Motor neuron (in vitro differentiated cells): ENCODE data around the gene WDR87. TPM values are rescaled to one million over a fixed set of nuclear protein-coding genes. Genes with fewer than 3 reads are reported as not detected.
"Not testable (repeated sequence)": the region's sequence is repeated elsewhere in the genome, so short reads cannot be mapped to it uniquely, and the experiment has no call there.

Source experiments
- ATAC-seq, 8 experiments: fragments of 200-7000 bp; cut with Tn5 transposase; replicated peaks in 6 of 8; 2 replicates each; pipeline ENCODE4 v1.8.0; 2021; ENCODE audit warnings: mild to moderate bottlenecking in 8 of 8, moderate library complexity in 8 of 8
- H3K27ac ChIP-seq, 2 donors: fragments of 250-450 bp; sonication (Bioruptor Pico); 2 replicates each; pipeline ENCODE4 v1.9.0; 2021; ENCODE audit warnings: antibody characterized with exemption in 2 of 2, mild to moderate bottlenecking in 2 of 2, moderate library complexity in 1 of 2
- H3K4me1 ChIP-seq, 2 donors: fragments of 250-450 bp; sonication (Bioruptor Pico); replicated peaks in 1 of 2; 2 replicates each; pipeline ENCODE4 v1.6.1; 2021; ENCODE audit warnings: antibody characterized with exemption in 2 of 2, mild to moderate bottlenecking in 2 of 2, moderate library complexity in 1 of 2
- H3K4me3 ChIP-seq, 5 donors: fragments of 250-450 bp; sonication (Bioruptor Pico); 2 replicates each; pipeline ENCODE4 v1.9.0; 2021; ENCODE audit warnings: antibody characterized with exemption in 5 of 5, mild to moderate bottlenecking in 5 of 5, moderate library complexity in 4 of 5
- WGBS, 10 experiments: fragments of 450-650 bp; shearing (Covaris generic); methylation state at CpG; one replicate each; pipeline ENCODE4 v1.0.0; 2022; 5-methylcytosine and 5-hydroxymethylcytosine counted together
- in situ Hi-C, 9 experiments: fragments of 400-800 bp; cut with MboI; loops; one replicate each; pipeline ENCODE4 v1.15.0; 2021; ENCODE audit warnings: low sequenced_read_pairs in 9 of 9, low pct_unique_long_range_greater_than_20kb in 2 of 9; ENCODE audit not compliant: unreplicated experiment in 9 of 9
- total RNA-seq, 8 experiments: library from RNA; unstranded; fragments of 300-600 nt; gene quantifications; 2 replicates each; pipeline versions ENCODE4 v1.2.3 to v1.2.4, GENCODE V29; 2022

WDR87 gene
- total RNA-seq, 8 experiments from 2014 or later: 0.08 to 0.70 (median 0.20) TPM; not detected in 3

- Histone ChIP-seq H3K4me3 (no peak overlapping the region), H3K27ac (no peak overlapping the region), H3K4me1 (no peaks in the 10 kb centered on the region)
- ATAC-seq: no peak
- in situ Hi-C loops: loop anchor here in 5 of 9 experiments (10.0 to 25.0 kb wide), 5 partner anchors 187 to 462 kb away; partner anchors contain the start of genes CATSPERG (in 2 of the 5), DPF1 (in 1 of the 5) and PSMD8 (in 1 of the 5)
- WGBS, 10 experiments: 43 to 80% (median 57%) methylated on average over 1 to 2 of the region's 2 CpGs; no CpG with 5 or more reads in 6 of the 10 experiments
Observed at GRCh38 chr19:37899966-37900365, 6.4 kb downstream of the WDR87 start.

GRCh38 chr19:37899453-37899852 lies 6.9 kb downstream of the WDR87 start:
- no peak overlapping the region for H3K27ac ChIP-seq
- WGBS, 10 experiments: 0 to 100% (median 63%) methylated on average over 1 of the region's 1 CpG; no CpG with 5 or more reads in 6 of the 10 experiments
- in situ Hi-C loops: no loop called here

GRCh38 chr19:37896180-37896579 lies 10.2 kb downstream of the WDR87 start:
- Histone ChIP-seq H3K4me1 (no peaks in the 10 kb centered on the region), H3K27ac (no peak overlapping the region), H3K4me3 (no peak overlapping the region)
- ATAC-seq: no peak
- WGBS, 10 experiments: 53 to 100% (median 87%) methylated on average over 1 to 7 of the region's 8 CpGs; no CpG with 5 or more reads in 3 of the 10 experiments
- in situ Hi-C loops: no loop called here

More at GRCh38 chr19:37899453-37899852, 6.9 kb downstream of the WDR87 start:
- Histone ChIP-seq H3K4me1 (no peaks in the 10 kb centered on the region), H3K4me3 (no peak overlapping the region)
- no peak for ATAC-seq

- in situ Hi-C loops: no loop called here
- Histone ChIP-seq H3K4me3 (no peak overlapping the region), H3K27ac (no peak overlapping the region), H3K4me1 (no peaks in the 10 kb centered on the region)
- 14 to 100% (median 90%) methylated on average over 1 to 8 of the region's 11 CpGs; no CpG with 5 or more reads in 1 of the 10 experiments for WGBS, 10 experiments
- ATAC-seq: no peak
Observed at GRCh38 chr19:37893845-37894575, 12.4 kb downstream of the WDR87 start.

GRCh38 chr19:37886571-37886970 lies 19.8 kb downstream of the WDR87 start:
- in situ Hi-C loops: no loop called here
- no peaks in the 10 kb centered on the region for H3K4me1 ChIP-seq
- no peak overlapping the region for H3K4me3 ChIP-seq
- no peak for ATAC-seq
- WGBS, 10 experiments: 0 to 63% (median 28%) methylated on average over 1 of the region's 1 CpG; no CpG with 5 or more reads in 2 of the 10 experiments
- no peak overlapping the region for H3K27ac ChIP-seq

GRCh38 chr19:37885392-37885791 lies 21.0 kb downstream of the WDR87 start:
- ATAC-seq: no peak
- in situ Hi-C loops: no loop called here
- WGBS, 10 experiments: 100% methylated on average over 1 of the region's 1 CpG; no CpG with 5 or more reads in 8 of the 10 experiments
- Histone ChIP-seq H3K27ac (no peak overlapping the region), H3K4me1 (no peaks in the 10 kb centered on the region), H3K4me3 (no peak overlapping the region)

GRCh38 chr19:37877147-37877546 lies 29.2 kb downstream of the WDR87 start:
- Histone ChIP-seq H3K4me3 (no peak overlapping the region), H3K4me1 (no peaks in the 10 kb centered on the region), H3K27ac (no peak overlapping the region)
- in situ Hi-C loops: no loop called here
- 0 to 93% (median 69%) methylated on average over 1 to 3 of the region's 3 CpGs; no CpG with 5 or more reads in 2 of the 10 experiments for WGBS, 10 experiments
- ATAC-seq: no peak

GRCh38 chr19:37876032-37876431 lies 30.4 kb downstream of the WDR87 start:
- Histone ChIP-seq H3K4me3 (no peak overlapping the region), H3K4me1 (no peaks in the 10 kb centered on the region), H3K27ac (no peak overlapping the region)
- in situ Hi-C loops: no loop called here
- WGBS, 10 experiments: 0 to 86% (median 44%) methylated on average over 1 to 2 of the region's 2 CpGs; no CpG with 5 or more reads in 4 of the 10 experiments
- no peak for ATAC-seq

- no peaks in the 10 kb centered on the region for H3K4me1 ChIP-seq
- 0 to 60% (median 15%) methylated on average over 1 to 3 of the region's 3 CpGs; no CpG with 5 or more reads in 4 of the 10 experiments for WGBS, 10 experiments
- no peak overlapping the region for H3K27ac ChIP-seq
- peak in 3 of 8 experiments; percentile 56 to 77 (median 75) for ATAC-seq
- in situ Hi-C loops: no loop called here
- H3K4me3 ChIP-seq: no peak overlapping the region
Observed at GRCh38 chr19:37874784-37875183, 31.6 kb downstream of the WDR87 start.

- 0 to 93% (median 63%) methylated on average over 2 to 5 of the region's 5 CpGs; no CpG with 5 or more reads in 1 of the 10 experiments for WGBS, 10 experiments
- Histone ChIP-seq H3K4me3 (no peak overlapping the region), H3K27ac (no peak overlapping the region), H3K4me1 (no peaks in the 10 kb centered on the region)
- no peak for ATAC-seq
- in situ Hi-C loops: no loop called here
Observed at GRCh38 chr19:37872383-37872782, 34.0 kb downstream of the WDR87 start.

GRCh38 chr19:37869766-37870340 lies 36.5 kb downstream of the WDR87 start:
- in situ Hi-C loops: no loop called here
- 0 to 100% (median 60%) methylated on average over 1 to 4 of the region's 4 CpGs; no CpG with 5 or more reads in 3 of the 10 experiments for WGBS, 10 experiments
- no peaks in the 10 kb centered on the region for H3K4me1 ChIP-seq
- ATAC-seq: no peak
- H3K27ac ChIP-seq: no peak overlapping the region
- H3K4me3 ChIP-seq: no peak overlapping the region

- H3K27ac ChIP-seq: no peak overlapping the region
- ATAC-seq: peak in 2 of 8 experiments; percentile 33 to 72
- in situ Hi-C loops: no loop called here
- 0 to 100% (median 83%) methylated on average over 1 to 2 of the region's 2 CpGs; no CpG with 5 or more reads in 1 of the 10 experiments for WGBS, 10 experiments
- H3K4me3 ChIP-seq: no peak overlapping the region
- no peaks in the 10 kb centered on the region for H3K4me1 ChIP-seq
Observed at GRCh38 chr19:37867831-37868230, 38.6 kb downstream of the WDR87 start.

GRCh38 chr19:37865930-37866329 lies 40.5 kb downstream of the WDR87 start:
- 27 to 95% (median 77%) methylated on average over 1 to 7 of the region's 9 CpGs; no CpG with 5 or more reads in 4 of the 10 experiments for WGBS, 10 experiments
- ATAC-seq, in situ Hi-C loops: not testable (repeated sequence)

More at GRCh38 chr19:37865930-37866329, 40.5 kb downstream of the WDR87 start:
- H3K4me3 ChIP-seq, H3K27ac ChIP-seq, H3K4me1 ChIP-seq: not testable (repeated sequence)
